Vagina (tissue), 2 donors: ENCODE results near the gene DLG5. TPM values are rescaled to one million over a fixed set of nuclear protein-coding genes. Genes with fewer than 3 reads are reported as not detected.

Source experiments
- DNase-seq, 2 donors: peaks; one replicate each; pipeline ENCODE4 v3.0.0-alpha.2; 2017; ENCODE audit errors: extremely low spot score in 2 of 2
- H3K27ac ChIP-seq: fragments of 200-600 bp; sonication (generic); one replicate; pipeline ENCODE4 v1.5.1; 2019
- H3K27me3 ChIP-seq: fragments of 200-600 bp; sonication (generic); one replicate; pipeline ENCODE4 v1.5.1; 2019
- H3K36me3 ChIP-seq, 2 donors: fragments of 200-600 bp; sonication (generic); one replicate each; pipeline ENCODE4 v1.5.1; 2017 to 2019
- H3K4me1 ChIP-seq: fragments of 200-600 bp; sonication (generic); one replicate; pipeline ENCODE4 v1.5.1; 2019
- H3K4me3 ChIP-seq, 2 donors: fragments of 200-600 bp; sonication (generic); 1 replicate in 1 of 2; 2 replicates in 1 of 2; pipeline ENCODE4 v1.5.1; 2016 to 2019
- H3K9me3 ChIP-seq: fragments of 200-600 bp; sonication (generic); one replicate; pipeline ENCODE4 v1.5.1; 2019
- POLR2A ChIP-seq, 2 donors: fragments of 450-650 bp; IDR thresholded peaks; one replicate each; pipeline ENCODE4 v1.6.1; 2017; ENCODE audit warnings: antibody characterized with exemption in 2 of 2, mild to moderate bottlenecking in 2 of 2, moderate library complexity in 2 of 2
- POLR2AphosphoS5 ChIP-seq, 2 donors: sonication (generic); formaldehyde crosslinking; IDR thresholded peaks; one replicate each; pipeline ENCODE4 v1.9.0; 2017; ENCODE audit warnings: antibody characterized with exemption in 2 of 2, mild to moderate bottlenecking in 2 of 2, low read depth in 1 of 2; ENCODE audit not compliant: insufficient read depth in 1 of 2
- intact Hi-C: fragments of 100-400 bp; cut with DNase I; formaldehyde crosslinking; loops from one replicate; pipeline ENCODE4 v1.15.1; 2023
- total RNA-seq: library from RNA; depleted of rRNA; stranded (reverse); fragments of >200 nt; gene quantifications from one replicate; pipeline ENCODE4 v1.2.3, GENCODE V29; 2016
- TF ChIP-seq, protein P1 (sequence below), 3 experiments: fragments of 450-650 bp in 2 of 3; fragments of 200-600 bp in 1 of 3; sonication (generic) in 1 of 3; IDR thresholded peaks; one replicate each; pipeline ENCODE4 v1.5.1; 2017 to 2019; ENCODE audit warnings: antibody characterized with exemption in 3 of 3, mild to moderate bottlenecking in 2 of 3, moderate library complexity in 2 of 3

The DLG5 gene
- total RNA-seq, 1 donor from 2014 or later: 57.5 TPM

DNA sequence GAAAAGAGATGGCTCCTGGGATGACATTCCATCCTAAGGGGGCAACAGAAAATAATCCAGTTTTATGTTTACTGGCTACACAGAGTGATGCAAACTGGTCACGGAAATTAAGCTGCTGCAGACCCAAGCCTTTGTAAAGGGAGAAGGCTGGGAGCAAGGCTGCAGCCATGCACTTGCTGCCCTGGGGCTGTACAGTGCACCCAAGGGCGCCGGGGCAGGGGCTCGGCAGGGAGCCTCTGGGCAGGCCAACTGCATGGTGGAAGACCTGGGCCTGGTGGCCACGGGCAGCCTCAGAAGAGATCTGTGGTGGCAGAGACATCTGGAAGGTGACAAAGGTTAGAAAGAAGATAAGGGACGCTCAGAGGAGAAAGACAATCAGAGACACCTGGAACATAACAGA, 113.8 kb downstream of the DLG5 start:
- H3K4me1 ChIP-seq: no peaks in the 10 kb centered on the region
- no peaks in the 10 kb centered on the region for H3K27me3 ChIP-seq
- TF ChIP-seq POLR2AphosphoS5 (IDR thresholded peaks at IDR 0.05; ENCODE audit: insufficient read depth in 1 of 2, low read depth in 1 of 2): no peak
- TF ChIP-seq POLR2A (IDR thresholded peaks at IDR 0.05): no peak
- TF ChIP-seq, protein P1, sequence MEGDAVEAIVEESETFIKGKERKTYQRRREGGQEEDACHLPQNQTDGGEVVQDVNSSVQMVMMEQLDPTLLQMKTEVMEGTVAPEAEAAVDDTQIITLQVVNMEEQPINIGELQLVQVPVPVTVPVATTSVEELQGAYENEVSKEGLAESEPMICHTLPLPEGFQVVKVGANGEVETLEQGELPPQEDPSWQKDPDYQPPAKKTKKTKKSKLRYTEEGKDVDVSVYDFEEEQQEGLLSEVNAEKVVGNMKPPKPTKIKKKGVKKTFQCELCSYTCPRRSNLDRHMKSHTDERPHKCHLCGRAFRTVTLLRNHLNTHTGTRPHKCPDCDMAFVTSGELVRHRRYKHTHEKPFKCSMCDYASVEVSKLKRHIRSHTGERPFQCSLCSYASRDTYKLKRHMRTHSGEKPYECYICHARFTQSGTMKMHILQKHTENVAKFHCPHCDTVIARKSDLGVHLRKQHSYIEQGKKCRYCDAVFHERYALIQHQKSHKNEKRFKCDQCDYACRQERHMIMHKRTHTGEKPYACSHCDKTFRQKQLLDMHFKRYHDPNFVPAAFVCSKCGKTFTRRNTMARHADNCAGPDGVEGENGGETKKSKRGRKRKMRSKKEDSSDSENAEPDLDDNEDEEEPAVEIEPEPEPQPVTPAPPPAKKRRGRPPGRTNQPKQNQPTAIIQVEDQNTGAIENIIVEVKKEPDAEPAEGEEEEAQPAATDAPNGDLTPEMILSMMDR (IDR thresholded peaks at IDR 0.05): no peak
- intact Hi-C loops: no loop called here
- H3K36me3 ChIP-seq: peaks cover 0 to 81% of the 10 kb centered on the region in 2 donors
- H3K4me3 ChIP-seq: no peak overlapping the region
- DNase-seq: no peak
- no peak overlapping the region for H3K27ac ChIP-seq
- H3K9me3 ChIP-seq: no peaks in the 10 kb centered on the region

DNA sequence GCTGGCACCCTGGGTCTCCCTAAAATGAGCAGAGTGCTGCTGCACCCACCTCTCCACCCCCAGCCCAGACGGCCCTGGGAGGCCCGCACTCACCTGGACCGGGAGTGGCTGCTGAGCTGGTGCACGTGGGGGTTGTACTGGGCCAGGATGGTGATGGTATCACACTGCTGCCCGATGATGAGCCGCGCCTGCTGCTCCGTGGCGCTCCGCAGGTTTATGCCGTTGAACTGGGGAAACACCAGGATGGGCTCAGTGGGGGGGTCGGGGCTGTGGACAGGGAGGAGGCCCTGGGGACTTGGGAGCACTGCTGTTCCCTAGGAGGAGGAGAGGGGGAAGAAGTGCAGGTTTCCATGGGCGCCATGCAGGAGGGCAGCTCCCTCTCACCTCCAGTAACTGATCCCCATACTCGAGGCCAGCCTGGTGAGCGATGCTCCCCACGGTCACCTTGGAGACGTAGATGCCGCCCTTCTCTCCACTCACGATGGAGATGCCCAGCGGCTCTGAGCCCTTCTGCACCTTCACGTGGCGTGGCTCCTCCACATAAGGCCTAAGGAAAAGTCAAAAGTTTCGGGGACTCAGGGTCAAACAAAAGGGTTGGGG, 114.6 kb downstream of the DLG5 start:
- Histone ChIP-seq H3K27ac (no peak overlapping the region), H3K4me3 (no peak overlapping the region), H3K9me3 (no peaks in the 10 kb centered on the region), H3K27me3 (no peaks in the 10 kb centered on the region), H3K36me3 (peaks cover 0 to 81% of the 10 kb centered on the region in 2 donors), H3K4me1 (no peaks in the 10 kb centered on the region)
- intact Hi-C loops: no loop called here
- no peak for DNase-seq
- TF ChIP-seq, protein P1 (IDR thresholded peaks at IDR 0.05): no peak
- TF ChIP-seq POLR2AphosphoS5 (IDR thresholded peaks at IDR 0.05; ENCODE audit: insufficient read depth in 1 of 2, low read depth in 1 of 2) (no peak), POLR2A (IDR thresholded peaks at IDR 0.05) (no peak)

DNA sequence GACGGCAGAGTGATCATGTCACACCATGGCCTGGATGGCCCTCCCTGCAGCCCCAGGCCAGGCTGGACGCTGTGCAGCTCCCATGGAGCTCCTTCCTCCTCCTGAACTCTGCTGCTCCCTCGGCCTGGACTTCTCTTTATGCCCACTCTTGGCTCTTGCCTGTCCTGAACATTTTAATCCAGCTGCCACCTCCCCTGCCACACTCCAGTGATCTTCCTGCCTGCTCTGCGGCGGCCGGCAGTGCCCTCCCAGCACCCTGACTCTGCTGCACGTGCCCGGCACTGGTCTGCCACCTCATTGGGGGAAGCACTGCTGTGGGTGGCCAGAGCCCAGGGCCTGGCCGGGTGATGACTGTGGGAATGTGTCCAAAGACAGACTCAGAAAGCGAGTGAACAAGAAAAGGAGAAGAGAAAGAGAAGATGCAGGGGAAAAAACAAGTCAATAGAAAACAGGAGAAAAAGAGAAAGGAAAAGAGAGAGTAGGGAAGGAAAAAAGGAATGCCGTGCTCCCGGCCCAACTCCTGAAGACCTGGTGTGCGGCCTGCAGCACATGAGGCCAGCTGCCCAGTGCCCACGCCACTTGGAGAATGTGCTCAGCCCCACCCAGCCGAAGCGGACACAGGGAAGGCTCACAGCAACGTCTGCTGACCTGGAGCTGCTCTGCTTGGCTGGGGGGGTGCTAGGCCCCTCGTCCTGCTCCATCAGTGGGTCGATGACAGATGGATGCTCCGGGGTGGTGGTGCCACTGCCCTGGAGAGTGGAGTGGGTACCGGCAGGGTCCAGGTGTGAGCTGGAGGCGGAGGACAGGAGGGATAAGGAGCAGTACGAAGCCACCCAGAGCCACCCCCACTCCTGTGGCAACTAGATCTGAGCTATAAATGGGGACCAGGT, 115.9 kb downstream of the DLG5 start:
- H3K4me3 ChIP-seq: no peak overlapping the region
- DNase-seq: no peak
- no peaks in the 10 kb centered on the region for H3K27me3 ChIP-seq
- H3K9me3 ChIP-seq: no peaks in the 10 kb centered on the region
- H3K4me1 ChIP-seq: no peaks in the 10 kb centered on the region
- H3K36me3 ChIP-seq: peaks cover 0 to 81% of the 10 kb centered on the region in 2 donors
- no peak for TF ChIP-seq POLR2AphosphoS5 (IDR thresholded peaks at IDR 0.05; ENCODE audit: insufficient read depth in 1 of 2, low read depth in 1 of 2)
- TF ChIP-seq POLR2A (IDR thresholded peaks at IDR 0.05): no peak
- TF ChIP-seq, protein P1 (IDR thresholded peaks at IDR 0.05): no peak
- H3K27ac ChIP-seq: no peak overlapping the region
- intact Hi-C loops: no loop called here

DNA sequence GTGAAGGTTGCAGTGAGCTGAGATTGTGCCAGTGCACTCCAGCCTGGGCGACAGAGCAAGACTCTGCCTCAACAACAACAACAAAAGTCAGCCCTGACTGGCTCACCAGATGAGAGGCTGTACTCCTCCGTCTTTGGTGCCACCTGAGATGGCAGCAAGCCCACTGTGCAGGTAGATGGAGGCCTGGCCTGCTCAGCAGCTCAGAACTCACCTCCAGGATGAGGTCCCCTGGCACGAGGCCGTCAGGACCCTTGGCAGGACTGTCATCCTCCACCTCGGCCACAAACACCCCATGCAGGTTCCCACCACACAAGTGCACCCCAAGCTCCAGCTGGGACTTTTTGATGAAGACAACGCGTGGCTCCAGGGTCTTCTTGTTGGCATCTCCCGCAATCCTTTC, 117.2 kb downstream of the DLG5 start:
- Histone ChIP-seq H3K4me3 (no peak overlapping the region), H3K9me3 (no peaks in the 10 kb centered on the region), H3K27ac (no peak overlapping the region), H3K36me3 (peaks cover 0 to 92% of the 10 kb centered on the region in 2 donors), H3K27me3 (no peaks in the 10 kb centered on the region), H3K4me1 (no peaks in the 10 kb centered on the region)
- no peak for DNase-seq
- TF ChIP-seq, protein P1 (IDR thresholded peaks at IDR 0.05): no peak
- TF ChIP-seq POLR2AphosphoS5 (IDR thresholded peaks at IDR 0.05; ENCODE audit: insufficient read depth in 1 of 2, low read depth in 1 of 2): no peak
- no peak for TF ChIP-seq POLR2A (IDR thresholded peaks at IDR 0.05)
- intact Hi-C loops: no loop called here

DNA sequence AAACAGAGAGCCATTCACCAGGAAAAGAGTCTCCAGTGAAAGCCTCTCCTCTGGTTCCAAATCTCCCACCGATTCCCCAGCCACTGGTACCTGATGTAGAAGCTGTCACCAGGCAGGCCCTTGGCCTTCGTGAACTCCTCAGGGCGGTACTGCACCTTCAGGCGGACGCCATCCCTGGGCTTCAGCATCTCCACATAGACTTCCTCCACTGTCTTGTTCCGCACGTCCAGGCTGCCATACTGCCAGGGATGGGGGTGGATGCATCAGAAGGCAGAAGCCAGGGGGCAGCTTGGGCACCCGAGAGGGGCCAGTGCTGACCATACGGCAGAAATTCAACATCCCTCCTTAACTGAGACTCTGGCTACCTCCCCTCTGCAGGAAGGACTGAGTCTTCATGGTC, 118.8 kb downstream of the DLG5 start:
- H3K36me3 ChIP-seq: peaks cover 0 to 89% of the 10 kb centered on the region in 2 donors
- intact Hi-C loops: no loop called here

More for the DNA sequence above, 118.8 kb downstream of the DLG5 start:
- H3K27me3 ChIP-seq: no peaks in the 10 kb centered on the region
- H3K4me1 ChIP-seq: no peaks in the 10 kb centered on the region
- no peak overlapping the region for H3K4me3 ChIP-seq
- no peaks in the 10 kb centered on the region for H3K9me3 ChIP-seq
- H3K27ac ChIP-seq: no peak overlapping the region
- DNase-seq: no peak
- TF ChIP-seq, protein P1 (IDR thresholded peaks at IDR 0.05): no peak
- TF ChIP-seq POLR2AphosphoS5 (IDR thresholded peaks at IDR 0.05; ENCODE audit: insufficient read depth in 1 of 2, low read depth in 1 of 2): no peak
- TF ChIP-seq POLR2A (IDR thresholded peaks at IDR 0.05): no peak
